ENCODE measurements around the gene MATK.

The MATK gene

GRCh38 chr19:3785938-3786824 lies at the start of gene MATK:
Gene MATK, minus strand, starts transcription at chr19:3786381. Its CDS starts 1,246 bp downstream, at chr19:3785135.
- H3K27ac ChIP-seq, result no peak within 1 kb of the TSS
- TF ChIP-seq ZFX (IDR thresholded peaks at IDR 0.05), result no peak
- TF ChIP-seq CTCF (conservative IDR thresholded peaks at IDR 0.05), result no peak

- TF ChIP-seq ZFX (IDR thresholded peaks at IDR 0.05) (no peak), CTCF (conservative IDR thresholded peaks at IDR 0.05) (no peak)
- no peak overlapping the region for H3K27ac ChIP-seq
Measured at GRCh38 chr19:3835055-3835435, 48.9 kb upstream of the MATK start.

GRCh38 chr19:3834349-3835054 lies 48.3 kb upstream of the MATK start:
- no peak for TF ChIP-seq CTCF (conservative IDR thresholded peaks at IDR 0.05)
- no peak for TF ChIP-seq ZFX (IDR thresholded peaks at IDR 0.05)
- H3K27ac ChIP-seq, result no peak overlapping the region

GRCh38 chr19:3833578-3834348 lies 47.6 kb upstream of the MATK start:
- H3K27ac ChIP-seq, result no peak overlapping the region
- TF ChIP-seq ZFX (IDR thresholded peaks at IDR 0.05), result no peak
- TF ChIP-seq CTCF (conservative IDR thresholded peaks at IDR 0.05), result no peak

- TF ChIP-seq ZFX (IDR thresholded peaks at IDR 0.05) (no peak), CTCF (conservative IDR thresholded peaks at IDR 0.05) (no peak)
- no peak overlapping the region for H3K27ac ChIP-seq
Measured at GRCh38 chr19:3832001-3832400, 45.8 kb upstream of the MATK start.

GRCh38 chr19:3831601-3832000 lies 45.4 kb upstream of the MATK start:
- no peak for TF ChIP-seq CTCF (conservative IDR thresholded peaks at IDR 0.05)
- no peak for TF ChIP-seq ZFX (IDR thresholded peaks at IDR 0.05)
- no peak overlapping the region for H3K27ac ChIP-seq

Data from C4-2B (cell line).